ENCODE measurements around the gene FAM43B.

FAM43B gene

GRCh38 chr1:20593756-20594155, 41.4 kb downstream of the FAM43B start:
- no peak for DNase-seq

GRCh38 chr1:20594746-20595145, 42.4 kb downstream of the FAM43B start:
- DNase-seq: no peak

GRCh38 chr1:20596106-20596505, 43.7 kb downstream of the FAM43B start:
- DNase-seq: no peak

- no peak for DNase-seq
Observed at GRCh38 chr1:20597650-20598049, 45.3 kb downstream of the FAM43B start.

GRCh38 chr1:20600156-20600555, 47.8 kb downstream of the FAM43B start:
- no peak for DNase-seq

- no peak for DNase-seq
Observed at GRCh38 chr1:20601129-20601825, 48.9 kb downstream of the FAM43B start.

GRCh38 chr1:20602851-20603450, 50.6 kb downstream of the FAM43B start:
- no peak for DNase-seq

- DNase-seq: no peak
Observed at GRCh38 chr1:20603504-20604464, 51.4 kb downstream of the FAM43B start.

Data from activated naive CD4-positive, alpha-beta T cell treated with Interleukin-2 at 50 U/mL for 16 hours (primary cell).